ENCODE results near the gene CCDC171.

The CCDC171 gene

DNA sequence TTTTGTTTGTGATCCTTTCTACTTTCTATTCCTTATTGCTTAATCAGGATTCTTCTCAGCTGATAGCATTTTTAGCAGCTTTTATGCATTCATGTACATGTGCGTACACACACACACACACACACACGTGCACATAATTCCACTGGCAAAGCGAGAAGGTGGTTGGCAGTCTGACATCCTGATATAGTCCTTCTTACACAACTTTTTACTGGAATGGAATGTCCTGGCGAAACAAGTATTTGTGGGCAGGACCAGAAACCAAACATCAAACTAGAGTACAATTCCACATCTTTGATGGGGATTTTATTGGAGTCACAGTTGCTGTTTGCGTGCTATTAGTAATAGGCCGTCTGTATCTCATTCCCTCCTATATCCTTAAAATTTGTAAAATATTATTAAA, 356.5 kb downstream of the CCDC171 start:
- WGBS (ENCODE audit: extremely low coverage, insufficient coverage, low lambda C conversion rate): no CpG with 5 or more reads among the region's 6 CpGs
- H3K18ac ChIP-seq (ENCODE audit: low read length): no peak overlapping the region
- no peaks in the 10 kb centered on the region for H3K79me1 ChIP-seq (ENCODE audit: low read length)
- H3K4ac ChIP-seq (ENCODE audit: low read depth, low read length): no peak overlapping the region
- no peak overlapping the region for H2BK120ac ChIP-seq (ENCODE audit: low read depth, low read length)
- no peaks in the 10 kb centered on the region for H3K4me1 ChIP-seq (ENCODE audit: control insufficient read depth, low read depth, low read length)
- no peak overlapping the region for H2BK15ac ChIP-seq (replicated peaks; ENCODE audit: low read depth)
- H2AK5ac ChIP-seq (ENCODE audit: low read length): no peak overlapping the region
- H3K4me2 ChIP-seq (ENCODE audit: low read length): no peak overlapping the region
- no peaks in the 10 kb centered on the region for H3K27me3 ChIP-seq (ENCODE audit: insufficient read depth, low read length, poor library complexity)
- H3K9ac ChIP-seq (ENCODE audit: low read length): no peak overlapping the region
- H3K4me3 ChIP-seq (ENCODE audit: low read length): no peak overlapping the region
- H3K56ac ChIP-seq (ENCODE audit: low read length): no peak overlapping the region
- H3K79me2 ChIP-seq (ENCODE audit: control insufficient read depth, insufficient read depth, low read length): no peaks in the 10 kb centered on the region
- no peak overlapping the region for H4K8ac ChIP-seq (ENCODE audit: low read depth, low read length)
- H2BK5ac ChIP-seq (ENCODE audit: low read length): no peak overlapping the region
- no peak overlapping the region for H3K27ac ChIP-seq (ENCODE audit: low read depth, low read length)
- H4K5ac ChIP-seq (ENCODE audit: low read length): no peak overlapping the region
- DNase-seq: no peak
- no peak overlapping the region for H3K23ac ChIP-seq (ENCODE audit: low read length)
- H3K36me3 ChIP-seq (ENCODE audit: control insufficient read depth, insufficient read depth, low read length): no peaks in the 10 kb centered on the region

- no peaks in the 10 kb centered on the region for H3K27me3 ChIP-seq (ENCODE audit: insufficient read depth, low read length, poor library complexity)
- no peaks in the 10 kb centered on the region for H3K4me1 ChIP-seq (ENCODE audit: control insufficient read depth, low read depth, low read length)
- H3K27ac ChIP-seq (ENCODE audit: low read depth, low read length): no peak overlapping the region
- no peak overlapping the region for H2BK120ac ChIP-seq (ENCODE audit: low read depth, low read length)
- no peak overlapping the region for H3K9ac ChIP-seq (ENCODE audit: low read length)
- no peak overlapping the region for H2AK5ac ChIP-seq (ENCODE audit: low read length)
- H3K79me2 ChIP-seq (ENCODE audit: control insufficient read depth, insufficient read depth, low read length): no peaks in the 10 kb centered on the region
- no peak overlapping the region for H3K4me3 ChIP-seq (ENCODE audit: low read length)
- H4K8ac ChIP-seq (ENCODE audit: low read depth, low read length): no peak overlapping the region
- H2BK5ac ChIP-seq (ENCODE audit: low read length): no peak overlapping the region
- no peaks in the 10 kb centered on the region for H3K36me3 ChIP-seq (ENCODE audit: control insufficient read depth, insufficient read depth, low read length)
- peak; percentile 1 for DNase-seq
- H3K79me1 ChIP-seq (ENCODE audit: low read length): no peaks in the 10 kb centered on the region
- H3K4me2 ChIP-seq (ENCODE audit: low read length): no peak overlapping the region
- H3K56ac ChIP-seq (ENCODE audit: low read length): no peak overlapping the region
- H3K23ac ChIP-seq (ENCODE audit: low read length): no peak overlapping the region
- H4K5ac ChIP-seq (ENCODE audit: low read length): no peak overlapping the region
- H3K4ac ChIP-seq (ENCODE audit: low read depth, low read length): no peak overlapping the region
- no peak overlapping the region for H3K18ac ChIP-seq (ENCODE audit: low read length)
- no peak overlapping the region for H2BK15ac ChIP-seq (replicated peaks; ENCODE audit: low read depth)
Measured at GRCh38 chr9:15915711-15916110, 362.9 kb downstream of the CCDC171 start.

GRCh38 chr9:15927161-15927560, 374.3 kb downstream of the CCDC171 start:
- H3K23ac ChIP-seq (ENCODE audit: low read length): no peak overlapping the region
- H3K27ac ChIP-seq (ENCODE audit: low read depth, low read length): no peak overlapping the region
- no peak overlapping the region for H4K5ac ChIP-seq (ENCODE audit: low read length)
- H3K36me3 ChIP-seq (ENCODE audit: control insufficient read depth, insufficient read depth, low read length): no peaks in the 10 kb centered on the region
- no peak overlapping the region for H3K4me3 ChIP-seq (ENCODE audit: low read length)
- H2BK15ac ChIP-seq (replicated peaks; ENCODE audit: low read depth): no peak overlapping the region
- H3K79me1 ChIP-seq (ENCODE audit: low read length): no peaks in the 10 kb centered on the region
- no peak overlapping the region for H2BK120ac ChIP-seq (ENCODE audit: low read depth, low read length)
- no peaks in the 10 kb centered on the region for H3K79me2 ChIP-seq (ENCODE audit: control insufficient read depth, insufficient read depth, low read length)
- H3K9ac ChIP-seq (ENCODE audit: low read length): no peak overlapping the region
- no peaks in the 10 kb centered on the region for H3K27me3 ChIP-seq (ENCODE audit: insufficient read depth, low read length, poor library complexity)
- no peak overlapping the region for H3K18ac ChIP-seq (ENCODE audit: low read length)
- H4K8ac ChIP-seq (ENCODE audit: low read depth, low read length): no peak overlapping the region
- no peaks in the 10 kb centered on the region for H3K4me1 ChIP-seq (ENCODE audit: control insufficient read depth, low read depth, low read length)
- no CpG with 5 or more reads among the region's 2 CpGs for WGBS (ENCODE audit: extremely low coverage, insufficient coverage, low lambda C conversion rate)
- H3K4ac ChIP-seq (ENCODE audit: low read depth, low read length): no peak overlapping the region
- H2BK5ac ChIP-seq (ENCODE audit: low read length): no peak overlapping the region
- H2AK5ac ChIP-seq (ENCODE audit: low read length): no peak overlapping the region
- H3K4me2 ChIP-seq (ENCODE audit: low read length): no peak overlapping the region
- DNase-seq: no peak
- no peak overlapping the region for H3K56ac ChIP-seq (ENCODE audit: low read length)

DNA sequence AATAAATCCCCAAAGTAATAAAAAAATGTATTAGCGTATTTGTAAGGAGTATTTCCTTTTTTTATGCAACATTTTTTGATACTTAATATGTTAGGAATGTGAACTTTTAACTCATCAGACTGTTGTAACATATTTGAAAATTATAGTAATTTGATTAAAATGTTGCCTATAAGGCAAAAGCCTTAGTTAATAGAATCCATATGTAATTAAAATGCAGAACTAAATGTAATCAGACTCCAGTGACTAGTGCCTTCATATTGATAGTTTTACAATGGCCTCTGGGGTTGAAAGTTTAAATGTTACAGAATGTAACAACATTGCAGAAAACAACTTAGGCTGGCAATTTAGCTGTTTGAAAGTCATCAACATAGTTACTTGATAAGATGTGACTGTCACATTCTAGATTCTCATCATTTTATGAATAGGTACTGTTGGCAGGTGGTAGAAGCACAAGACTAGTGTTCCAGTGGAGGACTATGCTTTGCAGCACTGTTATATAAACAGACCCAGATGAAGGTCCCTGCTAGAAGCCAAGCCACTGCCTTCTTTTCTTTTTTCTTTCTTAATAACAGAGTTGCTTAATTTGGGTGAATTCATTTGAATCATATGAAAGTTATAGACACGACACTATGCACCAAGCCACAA, 382.9 kb downstream of the CCDC171 start:
- H2BK5ac ChIP-seq (ENCODE audit: low read length): no peak overlapping the region
- no CpG with 5 or more reads among the region's 2 CpGs for WGBS (ENCODE audit: extremely low coverage, insufficient coverage, low lambda C conversion rate)
- no peak overlapping the region for H3K27ac ChIP-seq (ENCODE audit: low read depth, low read length)

GRCh38 chr9:15936306-15936921, 383.6 kb downstream of the CCDC171 start:
- Histone ChIP-seq H2AK5ac (ENCODE audit: low read length) (no peak overlapping the region), H2BK5ac (ENCODE audit: low read length) (no peak overlapping the region), H3K18ac (ENCODE audit: low read length) (no peak overlapping the region), H3K23ac (ENCODE audit: low read length) (no peak overlapping the region), H3K4me2 (ENCODE audit: low read length) (no peak overlapping the region), H3K36me3 (ENCODE audit: control insufficient read depth, insufficient read depth, low read length) (no peaks in the 10 kb centered on the region), H3K9ac (ENCODE audit: low read length) (no peak overlapping the region), H3K4me1 (ENCODE audit: control insufficient read depth, low read depth, low read length) (no peaks in the 10 kb centered on the region), H3K79me2 (ENCODE audit: control insufficient read depth, insufficient read depth, low read length) (no peaks in the 10 kb centered on the region), H4K8ac (ENCODE audit: low read depth, low read length) (no peak overlapping the region), H3K79me1 (ENCODE audit: low read length) (no peaks in the 10 kb centered on the region), H2BK120ac (ENCODE audit: low read depth, low read length) (no peak overlapping the region), H3K27me3 (ENCODE audit: insufficient read depth, low read length, poor library complexity) (no peaks in the 10 kb centered on the region), H3K4ac (ENCODE audit: low read depth, low read length) (no peak overlapping the region), H4K5ac (ENCODE audit: low read length) (no peak overlapping the region), H3K4me3 (ENCODE audit: low read length) (no peak overlapping the region), H2BK15ac (replicated peaks; ENCODE audit: low read depth) (no peak overlapping the region), H3K56ac (ENCODE audit: low read length) (no peak overlapping the region), H3K27ac (ENCODE audit: low read depth, low read length) (no peak overlapping the region)
- no peak for DNase-seq
- no CpG with 5 or more reads among the region's 5 CpGs for WGBS (ENCODE audit: extremely low coverage, insufficient coverage, low lambda C conversion rate)

More for the DNA sequence above, 382.9 kb downstream of the CCDC171 start:
- H3K4ac ChIP-seq (ENCODE audit: low read depth, low read length): no peak overlapping the region
- no peak overlapping the region for H4K5ac ChIP-seq (ENCODE audit: low read length)
- no peak for DNase-seq
- H3K4me2 ChIP-seq (ENCODE audit: low read length): no peak overlapping the region
- no peaks in the 10 kb centered on the region for H3K79me1 ChIP-seq (ENCODE audit: low read length)
- H3K27me3 ChIP-seq (ENCODE audit: insufficient read depth, low read length, poor library complexity): no peaks in the 10 kb centered on the region
- no peaks in the 10 kb centered on the region for H3K36me3 ChIP-seq (ENCODE audit: control insufficient read depth, insufficient read depth, low read length)
- H3K4me1 ChIP-seq (ENCODE audit: control insufficient read depth, low read depth, low read length): no peaks in the 10 kb centered on the region
- H3K23ac ChIP-seq (ENCODE audit: low read length): no peak overlapping the region
- H3K18ac ChIP-seq (ENCODE audit: low read length): no peak overlapping the region
- no peak overlapping the region for H3K56ac ChIP-seq (ENCODE audit: low read length)
- no peak overlapping the region for H2BK15ac ChIP-seq (replicated peaks; ENCODE audit: low read depth)
- H3K79me2 ChIP-seq (ENCODE audit: control insufficient read depth, insufficient read depth, low read length): no peaks in the 10 kb centered on the region
- H2BK120ac ChIP-seq (ENCODE audit: low read depth, low read length): no peak overlapping the region
- no peak overlapping the region for H4K8ac ChIP-seq (ENCODE audit: low read depth, low read length)
- H2AK5ac ChIP-seq (ENCODE audit: low read length): no peak overlapping the region
- no peak overlapping the region for H3K9ac ChIP-seq (ENCODE audit: low read length)
- no peak overlapping the region for H3K4me3 ChIP-seq (ENCODE audit: low read length)

Data from mesendoderm (in vitro differentiated cells).